ENCODE measurements around the gene NSUN6.

DNA sequence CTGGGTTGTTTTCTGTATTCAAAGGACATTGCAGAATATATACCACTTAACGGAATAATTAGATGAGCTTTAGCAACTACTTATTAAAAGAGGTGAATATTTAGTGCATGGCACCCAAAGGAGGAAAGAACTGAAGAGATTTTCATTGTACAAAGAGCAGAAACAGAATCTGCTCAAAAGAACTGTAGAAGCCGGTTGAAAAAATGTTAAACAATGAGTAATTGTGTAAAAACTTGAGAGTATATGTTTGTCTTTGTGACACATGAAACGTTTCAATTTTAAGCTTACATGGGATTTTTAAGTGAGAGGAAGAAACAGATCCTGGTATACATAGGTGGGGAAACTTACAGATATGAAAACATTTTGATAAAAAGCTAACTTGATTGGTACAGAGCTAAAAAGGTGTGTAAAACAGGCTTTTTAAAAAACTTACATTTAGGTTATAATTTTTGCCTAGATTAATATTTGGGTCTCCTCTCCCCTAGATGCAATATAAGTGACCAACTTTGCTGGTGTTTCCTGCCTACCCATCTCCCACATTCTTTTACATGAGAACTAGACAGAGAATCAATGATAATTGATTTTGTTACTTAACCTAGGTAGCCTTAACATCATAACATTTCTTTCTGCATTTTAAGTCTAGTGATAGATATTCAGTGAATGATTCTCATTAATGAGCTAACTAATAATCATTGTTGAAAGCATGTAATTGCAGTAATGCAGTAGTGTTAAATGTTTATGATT, 14.6 kb upstream of the NSUN6 start:
- TF ChIP-seq, protein P1, sequence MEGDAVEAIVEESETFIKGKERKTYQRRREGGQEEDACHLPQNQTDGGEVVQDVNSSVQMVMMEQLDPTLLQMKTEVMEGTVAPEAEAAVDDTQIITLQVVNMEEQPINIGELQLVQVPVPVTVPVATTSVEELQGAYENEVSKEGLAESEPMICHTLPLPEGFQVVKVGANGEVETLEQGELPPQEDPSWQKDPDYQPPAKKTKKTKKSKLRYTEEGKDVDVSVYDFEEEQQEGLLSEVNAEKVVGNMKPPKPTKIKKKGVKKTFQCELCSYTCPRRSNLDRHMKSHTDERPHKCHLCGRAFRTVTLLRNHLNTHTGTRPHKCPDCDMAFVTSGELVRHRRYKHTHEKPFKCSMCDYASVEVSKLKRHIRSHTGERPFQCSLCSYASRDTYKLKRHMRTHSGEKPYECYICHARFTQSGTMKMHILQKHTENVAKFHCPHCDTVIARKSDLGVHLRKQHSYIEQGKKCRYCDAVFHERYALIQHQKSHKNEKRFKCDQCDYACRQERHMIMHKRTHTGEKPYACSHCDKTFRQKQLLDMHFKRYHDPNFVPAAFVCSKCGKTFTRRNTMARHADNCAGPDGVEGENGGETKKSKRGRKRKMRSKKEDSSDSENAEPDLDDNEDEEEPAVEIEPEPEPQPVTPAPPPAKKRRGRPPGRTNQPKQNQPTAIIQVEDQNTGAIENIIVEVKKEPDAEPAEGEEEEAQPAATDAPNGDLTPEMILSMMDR (IDR thresholded peaks at IDR 0.05) = no peak
- TF ChIP-seq TCF12 (IDR thresholded peaks at IDR 0.05) (no peak), POLR2AphosphoS5 (IDR thresholded peaks at IDR 0.05; ENCODE audit: low read depth, low read length) (no peak), FOSL2 (IDR thresholded peaks at IDR 0.05; ENCODE audit: borderline replicate concordance, low read depth) (no peak; the same call in 1 of the 2 replicates), TEAD4 (IDR thresholded peaks at IDR 0.05; ENCODE audit: borderline replicate concordance, insufficient read depth) (no peak), EZH2phosphoT487 (IDR thresholded peaks at IDR 0.05; ENCODE audit: borderline replicate concordance, low read depth) (no peak), GABPA (IDR thresholded peaks at IDR 0.05; ENCODE audit: low read depth) (no peak), FOXJ3 (CRISPR knock-in tag; IDR thresholded peaks at IDR 0.05) (no peak), RAD21 (IDR thresholded peaks at IDR 0.05; ENCODE audit: low read length) (no peak)
- TF ChIP-seq, protein P2, sequence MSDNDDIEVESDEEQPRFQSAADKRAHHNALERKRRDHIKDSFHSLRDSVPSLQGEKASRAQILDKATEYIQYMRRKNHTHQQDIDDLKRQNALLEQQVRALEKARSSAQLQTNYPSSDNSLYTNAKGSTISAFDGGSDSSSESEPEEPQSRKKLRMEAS (IDR thresholded peaks at IDR 0.05; ENCODE audit: low read depth) = no peak
- TF ChIP-seq, protein P3, sequence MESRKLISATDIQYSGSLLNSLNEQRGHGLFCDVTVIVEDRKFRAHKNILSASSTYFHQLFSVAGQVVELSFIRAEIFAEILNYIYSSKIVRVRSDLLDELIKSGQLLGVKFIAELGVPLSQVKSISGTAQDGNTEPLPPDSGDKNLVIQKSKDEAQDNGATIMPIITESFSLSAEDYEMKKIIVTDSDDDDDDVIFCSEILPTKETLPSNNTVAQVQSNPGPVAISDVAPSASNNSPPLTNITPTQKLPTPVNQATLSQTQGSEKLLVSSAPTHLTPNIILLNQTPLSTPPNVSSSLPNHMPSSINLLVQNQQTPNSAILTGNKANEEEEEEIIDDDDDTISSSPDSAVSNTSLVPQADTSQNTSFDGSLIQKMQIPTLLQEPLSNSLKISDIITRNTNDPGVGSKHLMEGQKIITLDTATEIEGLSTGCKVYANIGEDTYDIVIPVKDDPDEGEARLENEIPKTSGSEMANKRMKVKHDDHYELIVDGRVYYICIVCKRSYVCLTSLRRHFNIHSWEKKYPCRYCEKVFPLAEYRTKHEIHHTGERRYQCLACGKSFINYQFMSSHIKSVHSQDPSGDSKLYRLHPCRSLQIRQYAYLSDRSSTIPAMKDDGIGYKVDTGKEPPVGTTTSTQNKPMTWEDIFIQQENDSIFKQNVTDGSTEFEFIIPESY (IDR thresholded peaks at IDR 0.05; ENCODE audit: borderline replicate concordance, low read depth) = no peak
- TF ChIP-seq, protein P4, sequence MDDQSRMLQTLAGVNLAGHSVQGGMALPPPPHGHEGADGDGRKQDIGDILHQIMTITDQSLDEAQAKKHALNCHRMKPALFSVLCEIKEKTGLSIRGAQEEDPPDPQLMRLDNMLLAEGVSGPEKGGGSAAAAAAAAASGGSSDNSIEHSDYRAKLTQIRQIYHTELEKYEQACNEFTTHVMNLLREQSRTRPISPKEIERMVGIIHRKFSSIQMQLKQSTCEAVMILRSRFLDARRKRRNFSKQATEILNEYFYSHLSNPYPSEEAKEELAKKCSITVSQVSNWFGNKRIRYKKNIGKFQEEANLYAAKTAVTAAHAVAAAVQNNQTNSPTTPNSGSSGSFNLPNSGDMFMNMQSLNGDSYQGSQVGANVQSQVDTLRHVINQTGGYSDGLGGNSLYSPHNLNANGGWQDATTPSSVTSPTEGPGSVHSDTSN (IDR thresholded peaks at IDR 0.05) = no peak

Measured in SK-N-SH (cell line).